H1 (cell line): Measurements from ENCODE around the gene PVR. TPM values are rescaled to one million over a fixed set of nuclear protein-coding genes. Genes with fewer than 3 reads are reported as not detected.

Experiments
- CTCF ChIA-PET: fragments of 300-600 bp; sonication (Branson Sonifier 250); formaldehyde crosslinking; loops from one replicate; lab custom pipeline; 2021; ENCODE audit not compliant: partially characterized antibody; lab: Charles Lee
- POLR2A ChIA-PET: fragments of 300-600 bp; sonication (Branson Sonifier 250); formaldehyde crosslinking; loops from one replicate; lab custom pipeline; 2021; ENCODE audit warnings: inconsistent platforms; ENCODE audit not compliant: partially characterized antibody; lab: Charles Lee
- DNase-seq, 2 experiments: peaks; one replicate each; pipeline versions ENCODE4 v3.0.0 to v3.0.0-alpha.2; 2010 to 2022; ENCODE audit warnings: low spot score in 2 of 2, low read depth in 1 of 2, mixed read lengths in 1 of 2
- FAIRE-seq: peaks from 2 replicates; lab custom pipeline; 2011; peaks lifted over from hg19 to GRCh38; lab: Jason Lieb, UNC
- H2AFZ ChIP-seq: 2 replicates; pipeline ENCODE4 v1.8.1; 2012; ENCODE audit warnings: low read length, inconsistent platforms
- H2AK5ac ChIP-seq: 2 replicates; pipeline ENCODE4 v1.6.1; 2013; ENCODE audit warnings: low read depth, low read length
- H2BK120ac ChIP-seq: replicated peaks from 2 replicates; pipeline ENCODE3; 2013; ENCODE audit warnings: low read depth, low read length, inconsistent platforms
- H2BK12ac ChIP-seq: 2 replicates; pipeline ENCODE4 v1.6.1; 2013; ENCODE audit warnings: low read depth, low read length
- H2BK15ac ChIP-seq: 2 replicates; pipeline ENCODE4 v1.6.1; 2013; ENCODE audit warnings: low read length
- H2BK20ac ChIP-seq: 2 replicates; pipeline ENCODE4 v1.6.1; 2013; ENCODE audit warnings: low read length
- H2BK5ac ChIP-seq: 2 replicates; pipeline ENCODE4 v1.6.1; 2013; ENCODE audit warnings: low read depth, low read length
- H3K14ac ChIP-seq: 2 replicates; pipeline ENCODE4 v1.6.1; 2013; ENCODE audit warnings: inconsistent platforms; ENCODE audit not compliant: insufficient read length
- H3K18ac ChIP-seq: 2 replicates; pipeline ENCODE4 v1.6.1; 2013; ENCODE audit warnings: low read length; ENCODE audit errors: extremely low read depth
- H3K23ac ChIP-seq: 2 replicates; pipeline ENCODE4 v1.6.1; 2013; ENCODE audit warnings: inconsistent platforms; ENCODE audit not compliant: insufficient read length
- H3K23me2 ChIP-seq: 2 replicates; pipeline ENCODE4 v1.6.1; 2013; ENCODE audit warnings: low read depth, low read length
- H3K27ac ChIP-seq: 2 replicates; pipeline ENCODE4 v1.6.1; 2011; ENCODE audit warnings: low read depth, low read length, inconsistent platforms
- H3K27me3 ChIP-seq, 4 experiments: replicated peaks in 1 of 4; 1 replicate in 1 of 4; 2 replicates in 3 of 4; pipeline versions ENCODE4 v1.6.1 to v1.8.1; 2011 to 2013; ENCODE audit warnings: low read length in 3 of 4, mild to moderate bottlenecking in 3 of 4, inconsistent platforms in 2 of 4, mixed read lengths in 2 of 4, moderate library complexity in 1 of 4; ENCODE audit not compliant: control insufficient read depth in 3 of 4, insufficient read depth in 3 of 4; ENCODE audit errors: extremely low read depth in 1 of 4
- H3K36me3 ChIP-seq, 4 experiments: 2 replicates each; pipeline versions ENCODE4 v1.6.1 to v1.8.1; 2011 to 2013; ENCODE audit warnings: mild to moderate bottlenecking in 4 of 4, low read length in 3 of 4, moderate library complexity in 2 of 4, control low read depth in 1 of 4, inconsistent platforms in 1 of 4; ENCODE audit not compliant: insufficient read depth in 4 of 4, control insufficient read depth in 2 of 4
- H3K4ac ChIP-seq: replicated peaks from 2 replicates; pipeline ENCODE3; 2013; ENCODE audit warnings: low read length, low read depth, mixed read lengths, inconsistent platforms; ENCODE audit not compliant: insufficient read length
- H3K4me1 ChIP-seq, 4 experiments: replicated peaks in 1 of 4; 1 replicate in 1 of 4; 2 replicates in 3 of 4; pipeline versions ENCODE4 v1.6.1 to v1.8.1; 2011 to 2013; ENCODE audit warnings: low read length in 3 of 4, inconsistent platforms in 2 of 4, mixed read lengths in 1 of 4; ENCODE audit not compliant: insufficient read depth in 4 of 4, control insufficient read depth in 3 of 4
- H3K4me2 ChIP-seq, 2 experiments: 2 replicates each; pipeline versions ENCODE4 v1.6.1 to v1.8.1; 2011 to 2013; ENCODE audit warnings: low read depth in 2 of 2, low read length in 2 of 2, control low read depth in 1 of 2, inconsistent platforms in 1 of 2, mild to moderate bottlenecking in 1 of 2; ENCODE audit not compliant: insufficient read depth in 1 of 2
- H3K4me3 ChIP-seq, 4 experiments: fragments of 200-600, 300-600 bp in 1 of 4; sonication (generic), shearing (Covaris generic), sonication (Bioruptor Twin) in 1 of 4; 2 replicates each; pipeline versions ENCODE4 v1.5.1 to v1.8.1; 2011 to 2016; ENCODE audit warnings: low read length in 4 of 4, low read depth in 3 of 4, control low read depth in 2 of 4, inconsistent platforms in 2 of 4, mild to moderate bottlenecking in 2 of 4, mixed read lengths in 1 of 4, moderate library complexity in 1 of 4; ENCODE audit not compliant: insufficient read depth in 2 of 4; ENCODE audit errors: extremely low read depth in 1 of 4
- H3K56ac ChIP-seq: replicated peaks from 2 replicates; pipeline ENCODE3; 2013; ENCODE audit warnings: low read depth, mild to moderate bottlenecking, mixed read lengths, low read length, inconsistent platforms; ENCODE audit not compliant: insufficient read length
- H3K79me1 ChIP-seq: 2 replicates; pipeline ENCODE4 v1.6.1; 2013; ENCODE audit warnings: low read depth, low read length, control low read depth
- H3K79me2 ChIP-seq, 2 experiments: 2 replicates each; pipeline versions ENCODE4 v1.6.1 to v1.8.1; 2012 to 2013; ENCODE audit warnings: low read length in 2 of 2, mild to moderate bottlenecking in 2 of 2, inconsistent platforms in 1 of 2; ENCODE audit not compliant: insufficient read depth in 2 of 2, control insufficient read depth in 1 of 2
- H3K9ac ChIP-seq, 4 experiments: replicated peaks in 1 of 4; 1 replicate in 1 of 4; 2 replicates in 3 of 4; pipeline versions ENCODE4 v1.6.1 to v1.8.1; 2011 to 2013; ENCODE audit warnings: low read depth in 3 of 4, low read length in 3 of 4, control low read depth in 2 of 4, mild to moderate bottlenecking in 2 of 4, moderate library complexity in 2 of 4, inconsistent platforms in 1 of 4; ENCODE audit errors: extremely low read depth in 1 of 4
- H3K9me3 ChIP-seq, 2 experiments: 2 replicates each; pipeline versions ENCODE4 v1.6.1 to v1.8.1; 2012 to 2013; ENCODE audit warnings: mild to moderate bottlenecking in 2 of 2, moderate library complexity in 2 of 2, control low read depth in 1 of 2, inconsistent platforms in 1 of 2, low read depth in 1 of 2, low read length in 1 of 2, mixed read lengths in 1 of 2; ENCODE audit not compliant: insufficient read depth in 2 of 2
- H4K20me1 ChIP-seq, 2 experiments: replicated peaks in 1 of 2; 2 replicates each; pipeline versions ENCODE3 to v1.8.1; 2011 to 2013; ENCODE audit warnings: inconsistent platforms in 2 of 2, low read length in 2 of 2, mild to moderate bottlenecking in 1 of 2; ENCODE audit not compliant: insufficient read depth in 2 of 2, control insufficient read depth in 1 of 2
- H4K5ac ChIP-seq: 2 replicates; pipeline ENCODE4 v1.6.1; 2013; ENCODE audit warnings: low read length, low read depth, mixed read lengths, inconsistent platforms; ENCODE audit not compliant: insufficient read length
- H4K8ac ChIP-seq: 2 replicates; pipeline ENCODE4 v1.8.0; 2013; ENCODE audit warnings: mild to moderate bottlenecking, moderate library complexity, low read length, inconsistent platforms; ENCODE audit not compliant: insufficient read depth; ENCODE audit errors: extremely low read depth
- H4K91ac ChIP-seq: replicated peaks from 2 replicates; pipeline ENCODE3; 2013; ENCODE audit warnings: low read length, mixed read lengths, inconsistent platforms; ENCODE audit not compliant: insufficient read length
- RFX5 ChIP-seq: IDR thresholded peaks from 2 replicates; pipeline ENCODE4 v1.6.1; 2011; ENCODE audit warnings: low read depth, low read length, improper control_type of control experiment, borderline replicate concordance
- WGBS, 2 experiments: shearing (Covaris generic) in 1 of 2; methylation state at CpG; one replicate each; pipeline versions ENCODE4 v1.1.6 to v1.1.7; 2013 to 2015; ENCODE audit warnings: low lambda C conversion rate in 2 of 2, mixed read lengths in 2 of 2, inconsistent platforms in 1 of 2, low coverage in 1 of 2, missing lambda C conversion rate in 1 of 2; ENCODE audit not compliant: insufficient replicate concordance in 2 of 2, insufficient coverage in 1 of 2, insufficient read length in 1 of 2; ENCODE audit errors: extremely low coverage in 1 of 2, missing lambda C conversion rate in 1 of 2; 5-methylcytosine and 5-hydroxymethylcytosine counted together
- polyA plus RNA-seq, 7 experiments: library from polyadenylated mRNA; depleted of rRNA in 3 of 7; stranded (reverse) in 5 of 7; unstranded in 2 of 7; fragments of >200 nt in 5 of 7; fragments of 200-250 nt in 2 of 7; gene quantifications; 1 replicate in 5 of 7; 2 replicates in 1 of 7; 4 replicates in 1 of 7; pipeline versions ENCODE4 v1.2.1 to v1.2.3, GENCODE V29; 2011 to 2013; ENCODE audit warnings: missing spikeins in 2 of 7, mixed read lengths in 2 of 7
- total RNA-seq: library from RNA; stranded (reverse); fragmentation: NEBNext Ultra II Directional; extraction: Animal tissue kit (Norgen Biotek cat#: 25700); gene quantifications from 2 replicates; pipeline ENCODE4 v1.2.1, GENCODE V29; 2021

Gene PVR
- total and polyA plus RNA-seq, 2 of the 8 experiments (the other 6 are each of a cell fraction or from before 2014, with no cell fraction given): 13.3 to 14.8 TPM

GRCh38 chr19:44653343-44653742, 9.6 kb downstream of the PVR start:
- Histone ChIP-seq H3K4ac (no peak overlapping the region), H2AK5ac (no peak overlapping the region), H3K23me2 (no peaks in the 10 kb centered on the region), H2BK15ac (no peak overlapping the region), H3K56ac (no peak overlapping the region), H4K91ac (no peak overlapping the region), H3K23ac (no peak overlapping the region), H4K20me1 (peaks cover 0 to 7% of the 10 kb centered on the region in 2 experiments), H3K27ac (no peak overlapping the region), H3K79me2 (no peaks in the 10 kb centered on the region), H2BK5ac (no peak overlapping the region), H3K27me3 (no peaks in the 10 kb centered on the region), H3K4me1 (peaks cover 0 to 2% (median 0%) of the 10 kb centered on the region in 4 experiments; a peak in 2 of 7 replicates), H3K4me3 (no peak overlapping the region), H3K18ac (no peak overlapping the region), H2BK12ac (no peak overlapping the region), H3K79me1 (no peaks in the 10 kb centered on the region; the same call in 1 of the 2 replicates), H4K5ac (no peak overlapping the region), H3K36me3 (peaks cover 20 to 40% (median 33%) of the 10 kb centered on the region in 4 experiments), H3K9me3 (no peaks in the 10 kb centered on the region), H3K14ac (no peak overlapping the region), H3K9ac (no peak overlapping the region), H2BK120ac (no peak overlapping the region), H3K4me2 (no peak overlapping the region), H2AFZ (no peak overlapping the region), H2BK20ac (no peak overlapping the region), H4K8ac (no peak overlapping the region)
- no peak for FAIRE-seq
- CTCF ChIA-PET: interaction anchor here (0.5 to 13.3 kb wide), 13 partner anchors 10 to 117 kb away, joined by 3 to 126 read pairs (median 4); no protein-coding TSS in a partner anchor
- POLR2A ChIA-PET: interaction anchor here (2.1 kb wide), 1 partner anchor 9 kb away, joined by 6 read pairs; the partner anchor contains the start of gene PVR
- 99% methylated on average over 5 of the region's 5 CpGs; no CpG with 5 or more reads in 1 of the 2 experiments for WGBS, 2 experiments
- DNase-seq: no peak
- TF ChIP-seq RFX5: no peak
